Mononuclear cell (primary cell): ENCODE data around the gene SF3B3. TPM values are rescaled to one million over a fixed set of nuclear protein-coding genes. Genes with fewer than 3 reads are reported as not detected.
"Not testable (repeated sequence)": the region's sequence is repeated elsewhere in the genome, so short reads cannot be mapped to it uniquely, and the experiment has no call there.

ENCODE experiments used
- H3K27me3 ChIP-seq: 2 replicates; pipeline ENCODE4 v1.6.0; 2011; ENCODE audit warnings: low read length, control low read depth; ENCODE audit not compliant: insufficient read depth
- H3K4me1 ChIP-seq: 2 replicates; pipeline ENCODE4 v1.5.1; 2011; ENCODE audit warnings: mild to moderate bottlenecking, low read length, control low read depth; ENCODE audit not compliant: insufficient read depth
- H3K4me3 ChIP-seq: 2 replicates; pipeline ENCODE4 v1.5.1; 2011; ENCODE audit warnings: mild to moderate bottlenecking, low read length, moderate library complexity
- H3K9me3 ChIP-seq: 2 replicates; pipeline ENCODE4 v1.5.1; 2011; ENCODE audit warnings: low read depth, mild to moderate bottlenecking, control low read depth, low read length
- total RNA-seq: library from RNA; depleted of rRNA; stranded (reverse); fragments of >200 nt; gene quantifications from one replicate; pipeline ENCODE4 v1.2.3, GENCODE V29; 2012

Gene SF3B3
- total RNA-seq, 1 donor, result 77.6 TPM

GRCh38 chr16:70529051-70529777, 5.6 kb downstream of the SF3B3 start:
- no peak overlapping the region for H3K4me3 ChIP-seq
- no peaks in the 10 kb centered on the region for H3K9me3 ChIP-seq
- H3K4me1 ChIP-seq, result peaks cover 27% of the 10 kb centered on the region

GRCh38 chr16:70529954-70530353, 6.3 kb downstream of the SF3B3 start:
- H3K4me3 ChIP-seq, H3K9me3 ChIP-seq, H3K27me3 ChIP-seq: not testable (repeated sequence)
- peaks cover 23% of the 10 kb centered on the region for H3K4me1 ChIP-seq

More at GRCh38 chr16:70529051-70529777, 5.6 kb downstream of the SF3B3 start:
- no peaks in the 10 kb centered on the region for H3K27me3 ChIP-seq

- no peaks in the 10 kb centered on the region for H3K9me3 ChIP-seq
Measured at GRCh38 chr16:70534971-70535370, 11.4 kb downstream of the SF3B3 start.

GRCh38 chr16:70540994-70541393, 17.4 kb downstream of the SF3B3 start:
- Histone ChIP-seq H3K27me3 (no peaks in the 10 kb centered on the region), H3K4me1 (no peaks in the 10 kb centered on the region), H3K9me3 (no peaks in the 10 kb centered on the region), H3K4me3 (no peak overlapping the region)

More at GRCh38 chr16:70534971-70535370, 11.4 kb downstream of the SF3B3 start:
- Histone ChIP-seq H3K4me3 (no peak overlapping the region), H3K27me3 (no peaks in the 10 kb centered on the region), H3K4me1 (no peaks in the 10 kb centered on the region)

- no peaks in the 10 kb centered on the region for H3K9me3 ChIP-seq
- H3K4me3 ChIP-seq, result no peak overlapping the region
- H3K4me1 ChIP-seq, result no peaks in the 10 kb centered on the region
- no peaks in the 10 kb centered on the region for H3K27me3 ChIP-seq
Measured at GRCh38 chr16:70544548-70544947, 20.9 kb downstream of the SF3B3 start.

GRCh38 chr16:70548936-70549335, 25.3 kb downstream of the SF3B3 start:
- no peaks in the 10 kb centered on the region for H3K27me3 ChIP-seq
- H3K4me3 ChIP-seq, result no peak overlapping the region
- no peaks in the 10 kb centered on the region for H3K4me1 ChIP-seq
- H3K9me3 ChIP-seq, result no peaks in the 10 kb centered on the region

GRCh38 chr16:70550082-70550481, 26.5 kb downstream of the SF3B3 start:
- H3K4me3 ChIP-seq, result no peak overlapping the region
- H3K9me3 ChIP-seq, result no peaks in the 10 kb centered on the region
- H3K4me1 ChIP-seq, result no peaks in the 10 kb centered on the region
- H3K27me3 ChIP-seq, result no peaks in the 10 kb centered on the region

- Histone ChIP-seq H3K27me3 (no peaks in the 10 kb centered on the region), H3K4me1 (no peaks in the 10 kb centered on the region), H3K9me3 (no peaks in the 10 kb centered on the region), H3K4me3 (no peak overlapping the region)
Measured at GRCh38 chr16:70551788-70552187, 28.2 kb downstream of the SF3B3 start.

- Histone ChIP-seq H3K9me3 (no peaks in the 10 kb centered on the region), H3K27me3 (no peaks in the 10 kb centered on the region), H3K4me1 (no peaks in the 10 kb centered on the region), H3K4me3 (no peak overlapping the region)
Measured at GRCh38 chr16:70552675-70553074, 29.1 kb downstream of the SF3B3 start.

- Histone ChIP-seq H3K4me3 (no peak overlapping the region), H3K9me3 (no peaks in the 10 kb centered on the region), H3K27me3 (no peaks in the 10 kb centered on the region), H3K4me1 (no peaks in the 10 kb centered on the region)
Measured at GRCh38 chr16:70553645-70554044, 30.0 kb downstream of the SF3B3 start.

- Histone ChIP-seq H3K4me1 (no peaks in the 10 kb centered on the region), H3K27me3 (no peaks in the 10 kb centered on the region), H3K4me3 (no peak overlapping the region), H3K9me3 (no peaks in the 10 kb centered on the region)
Measured at GRCh38 chr16:70556063-70556462, 32.4 kb downstream of the SF3B3 start.

- H3K27me3 ChIP-seq, result no peaks in the 10 kb centered on the region
- no peaks in the 10 kb centered on the region for H3K9me3 ChIP-seq
- no peaks in the 10 kb centered on the region for H3K4me1 ChIP-seq
- no peak overlapping the region for H3K4me3 ChIP-seq
Measured at GRCh38 chr16:70561623-70562022, 38.0 kb downstream of the SF3B3 start.

GRCh38 chr16:70563636-70564035, 40.0 kb downstream of the SF3B3 start:
- Histone ChIP-seq H3K4me3 (no peak overlapping the region), H3K27me3 (no peaks in the 10 kb centered on the region), H3K4me1 (no peaks in the 10 kb centered on the region), H3K9me3 (no peaks in the 10 kb centered on the region)

GRCh38 chr16:70565053-70565452, 41.4 kb downstream of the SF3B3 start:
- no peaks in the 10 kb centered on the region for H3K9me3 ChIP-seq
- no peaks in the 10 kb centered on the region for H3K4me1 ChIP-seq
- H3K4me3 ChIP-seq, result no peak overlapping the region
- no peaks in the 10 kb centered on the region for H3K27me3 ChIP-seq

GRCh38 chr16:70568601-70569237, 45.1 kb downstream of the SF3B3 start:
- Histone ChIP-seq H3K27me3 (no peaks in the 10 kb centered on the region), H3K9me3 (no peaks in the 10 kb centered on the region), H3K4me1 (no peaks in the 10 kb centered on the region), H3K4me3 (no peak overlapping the region)

GRCh38 chr16:70569752-70570151, 46.1 kb downstream of the SF3B3 start:
- Histone ChIP-seq H3K4me1 (no peaks in the 10 kb centered on the region), H3K9me3 (no peaks in the 10 kb centered on the region), H3K27me3 (no peaks in the 10 kb centered on the region), H3K4me3 (no peak overlapping the region)
